ENCODE results near the gene CHCHD4.
A peak's percentile ranks its signal among the peaks of the same experiment; 100 is the strongest.

CHCHD4 gene

GRCh38 chr3:14126887-14127505, 2.3 kb upstream of the CHCHD4 start:
- 0 out of 2 replicates have a peak overlapping the region, but pooled peaks have one; percentile 90 for H3K9ac ChIP-seq (ENCODE audit: low read length)
- TF ChIP-seq EZH2phosphoT487 (conservative IDR thresholded peaks at IDR 0.05; ENCODE audit: low read length) (no peak), CTCF (IDR thresholded peaks at IDR 0.05; ENCODE audit: insufficient read depth, low read length, poor library complexity, severe bottlenecking) (no peak)
- no peaks in the 10 kb centered on the region for H3F3A ChIP-seq (ENCODE audit: insufficient read depth)
- H2AFZ ChIP-seq (ENCODE audit: low read depth, low read length, severe bottlenecking), result no peak overlapping the region
- H3K79me2 ChIP-seq (ENCODE audit: insufficient read depth, low read length), result peaks cover 49% of the 10 kb centered on the region
- no peaks in the 10 kb centered on the region for H3K27me3 ChIP-seq (ENCODE audit: low read length)
- H3K4me3 ChIP-seq (ENCODE audit: insufficient read depth, low read length, poor library complexity, severe bottlenecking), result no peak overlapping the region
- peak overlapping the region; percentile 71 for H3K4me2 ChIP-seq (ENCODE audit: low read depth, low read length, poor library complexity, severe bottlenecking)
- no peaks in the 10 kb centered on the region for H3K9me2 ChIP-seq (replicated peaks; ENCODE audit: insufficient read depth, low read length)
- no peak overlapping the region for H3K27ac ChIP-seq (ENCODE audit: low read depth, low read length)
- no peaks in the 10 kb centered on the region for H4K20me1 ChIP-seq (ENCODE audit: low read depth, low read length)
- H3K36me3 ChIP-seq (ENCODE audit: low read length), result no peaks in the 10 kb centered on the region
- H3K9me3 ChIP-seq (ENCODE audit: insufficient read depth, low read length), result no peaks in the 10 kb centered on the region

GRCh38 chr3:14126017-14126886, 1.6 kb upstream of the CHCHD4 start:
- Histone ChIP-seq H3K4me3 (ENCODE audit: insufficient read depth, low read length, poor library complexity, severe bottlenecking) (peak overlapping the region; percentile 84), H3K79me2 (ENCODE audit: insufficient read depth, low read length) (peaks cover 57% of the 10 kb centered on the region)

GRCh38 chr3:14125193-14126016, 735 bp upstream of the CHCHD4 start:
- H3K36me3 ChIP-seq (ENCODE audit: low read length), result no peaks in the 10 kb centered on the region
- H4K20me1 ChIP-seq (ENCODE audit: low read depth, low read length), result no peaks in the 10 kb centered on the region
- no peak for TF ChIP-seq EZH2phosphoT487 (conservative IDR thresholded peaks at IDR 0.05; ENCODE audit: low read length)
- TF ChIP-seq CTCF (IDR thresholded peaks at IDR 0.05; ENCODE audit: insufficient read depth, low read length, poor library complexity, severe bottlenecking), result no peak
- no peaks in the 10 kb centered on the region for H3F3A ChIP-seq (ENCODE audit: insufficient read depth)
- no peaks in the 10 kb centered on the region for H3K9me3 ChIP-seq (ENCODE audit: insufficient read depth, low read length)
- no peak overlapping the region for H3K27ac ChIP-seq (ENCODE audit: low read depth, low read length)
- peak overlapping the region; percentile 65 for H2AFZ ChIP-seq (ENCODE audit: low read depth, low read length, severe bottlenecking)
- peak overlapping the region; percentile 90 for H3K9ac ChIP-seq (ENCODE audit: low read length)
- H3K9me2 ChIP-seq (replicated peaks; ENCODE audit: insufficient read depth, low read length), result no peaks in the 10 kb centered on the region
- peak overlapping the region; percentile 71 for H3K4me2 ChIP-seq (ENCODE audit: low read depth, low read length, poor library complexity, severe bottlenecking)
- H3K27me3 ChIP-seq (ENCODE audit: low read length), result no peaks in the 10 kb centered on the region
- peaks cover 58% of the 10 kb centered on the region for H3K79me2 ChIP-seq (ENCODE audit: insufficient read depth, low read length)
- peak overlapping the region; percentile 84 for H3K4me3 ChIP-seq (ENCODE audit: insufficient read depth, low read length, poor library complexity, severe bottlenecking)

More at GRCh38 chr3:14126017-14126886, 1.6 kb upstream of the CHCHD4 start:
- peak overlapping the region; percentile 71 for H3K4me2 ChIP-seq (ENCODE audit: low read depth, low read length, poor library complexity, severe bottlenecking)
- H3K36me3 ChIP-seq (ENCODE audit: low read length), result no peaks in the 10 kb centered on the region
- no peak overlapping the region for H3K27ac ChIP-seq (ENCODE audit: low read depth, low read length)
- H2AFZ ChIP-seq (ENCODE audit: low read depth, low read length, severe bottlenecking), result no peak overlapping the region
- TF ChIP-seq EZH2phosphoT487 (conservative IDR thresholded peaks at IDR 0.05; ENCODE audit: low read length) (no peak), CTCF (IDR thresholded peaks at IDR 0.05; ENCODE audit: insufficient read depth, low read length, poor library complexity, severe bottlenecking) (no peak)
- H3K9me3 ChIP-seq (ENCODE audit: insufficient read depth, low read length), result no peaks in the 10 kb centered on the region
- no peaks in the 10 kb centered on the region for H4K20me1 ChIP-seq (ENCODE audit: low read depth, low read length)
- no peaks in the 10 kb centered on the region for H3F3A ChIP-seq (ENCODE audit: insufficient read depth)
- no peaks in the 10 kb centered on the region for H3K27me3 ChIP-seq (ENCODE audit: low read length)
- peak overlapping the region; percentile 90 for H3K9ac ChIP-seq (ENCODE audit: low read length)
- no peaks in the 10 kb centered on the region for H3K9me2 ChIP-seq (replicated peaks; ENCODE audit: insufficient read depth, low read length)
